ENCODE measurements around the gene IMPDH1. TPM values are rescaled to one million over a fixed set of nuclear protein-coding genes. Genes with fewer than 3 reads are reported as not detected.
A peak's percentile ranks its signal among the peaks of the same experiment; 100 is the strongest.

The IMPDH1 gene
- total and polyA plus RNA-seq, 2 donors from 2014 or later: 20.9 to 40.3 TPM

DNA sequence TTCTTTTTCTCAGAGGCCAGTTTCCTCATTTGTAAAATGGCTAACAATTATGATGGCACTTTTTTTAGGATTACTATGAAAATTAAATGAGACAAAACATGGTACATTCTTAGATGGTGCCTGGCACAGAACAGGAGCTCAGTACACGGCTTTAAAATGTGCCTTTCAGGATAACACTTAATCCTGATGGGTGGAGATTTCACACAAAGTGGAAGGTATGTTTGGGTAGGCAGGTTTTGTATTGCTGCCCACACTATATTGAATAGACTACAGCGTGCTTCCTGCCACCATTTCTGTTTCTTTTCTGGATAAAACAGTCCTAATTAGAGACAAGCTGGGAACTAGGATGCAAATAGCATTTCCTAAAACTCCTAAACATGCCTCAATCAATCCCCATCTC is 22.0 kb upstream of the IMPDH1 start:
- Histone ChIP-seq H3K4me3 (ENCODE audit: low read length in 3 of 3) (no peak overlapping the region), H3K27ac (ENCODE audit: low read depth in 2 of 2, low read length in 2 of 2) (no peak overlapping the region), H3K36me3 (ENCODE audit: control insufficient read depth in 2 of 3, insufficient read depth in 3 of 3, low read length in 3 of 3) (no peaks in the 10 kb centered on the region), H3K9me3 (ENCODE audit: control insufficient read depth in 2 of 3, insufficient read depth in 1 of 3, low read length in 3 of 3) (no peaks in the 10 kb centered on the region), H3K9ac (ENCODE audit: low read length in 3 of 3) (no peak overlapping the region), H3K27me3 (ENCODE audit: control insufficient read depth, insufficient read depth, low read length) (no peaks in the 10 kb centered on the region), H3K4me1 (ENCODE audit: control insufficient read depth in 2 of 3, insufficient read depth in 2 of 3, low read depth in 1 of 3, low read length in 3 of 3) (no peaks in the 10 kb centered on the region)
- no peak for DNase-seq
- FAIRE-seq: no peak
- TF ChIP-seq, protein P1, sequence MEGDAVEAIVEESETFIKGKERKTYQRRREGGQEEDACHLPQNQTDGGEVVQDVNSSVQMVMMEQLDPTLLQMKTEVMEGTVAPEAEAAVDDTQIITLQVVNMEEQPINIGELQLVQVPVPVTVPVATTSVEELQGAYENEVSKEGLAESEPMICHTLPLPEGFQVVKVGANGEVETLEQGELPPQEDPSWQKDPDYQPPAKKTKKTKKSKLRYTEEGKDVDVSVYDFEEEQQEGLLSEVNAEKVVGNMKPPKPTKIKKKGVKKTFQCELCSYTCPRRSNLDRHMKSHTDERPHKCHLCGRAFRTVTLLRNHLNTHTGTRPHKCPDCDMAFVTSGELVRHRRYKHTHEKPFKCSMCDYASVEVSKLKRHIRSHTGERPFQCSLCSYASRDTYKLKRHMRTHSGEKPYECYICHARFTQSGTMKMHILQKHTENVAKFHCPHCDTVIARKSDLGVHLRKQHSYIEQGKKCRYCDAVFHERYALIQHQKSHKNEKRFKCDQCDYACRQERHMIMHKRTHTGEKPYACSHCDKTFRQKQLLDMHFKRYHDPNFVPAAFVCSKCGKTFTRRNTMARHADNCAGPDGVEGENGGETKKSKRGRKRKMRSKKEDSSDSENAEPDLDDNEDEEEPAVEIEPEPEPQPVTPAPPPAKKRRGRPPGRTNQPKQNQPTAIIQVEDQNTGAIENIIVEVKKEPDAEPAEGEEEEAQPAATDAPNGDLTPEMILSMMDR (IDR thresholded peaks at IDR 0.05; ENCODE audit: borderline replicate concordance, extremely low read depth, insufficient read depth): no peak
- intact Hi-C loops (cut with DNase I): no loop called here

DNA sequence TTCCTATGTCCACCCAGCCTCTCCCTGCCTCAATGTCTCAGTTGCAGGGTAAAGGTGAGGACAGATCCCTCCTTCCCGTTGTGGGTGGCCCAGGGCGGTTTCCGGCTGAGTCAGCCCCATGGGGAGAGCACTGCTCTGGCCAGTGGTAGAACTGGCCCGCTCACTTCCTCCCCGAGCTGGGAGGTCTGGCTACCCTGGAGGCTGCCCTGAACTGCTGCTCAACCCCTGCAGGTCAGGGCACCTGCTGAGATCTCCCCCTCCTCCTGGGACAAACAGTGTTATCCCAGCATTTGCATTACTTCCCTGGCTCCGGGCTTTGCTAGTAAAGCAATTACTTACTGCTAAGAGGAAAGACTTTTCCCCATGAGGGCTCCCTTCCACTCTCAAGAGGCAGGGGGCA is 21.4 kb upstream of the IMPDH1 start:
- no peak for FAIRE-seq
- DNase-seq: no peak
- Histone ChIP-seq H3K27ac (ENCODE audit: low read depth in 2 of 2, low read length in 2 of 2) (no peak overlapping the region), H3K27me3 (ENCODE audit: control insufficient read depth, insufficient read depth, low read length) (no peaks in the 10 kb centered on the region), H3K36me3 (ENCODE audit: control insufficient read depth in 2 of 3, insufficient read depth in 3 of 3, low read length in 3 of 3) (no peaks in the 10 kb centered on the region), H3K4me1 (ENCODE audit: control insufficient read depth in 2 of 3, insufficient read depth in 2 of 3, low read depth in 1 of 3, low read length in 3 of 3) (no peaks in the 10 kb centered on the region), H3K9me3 (ENCODE audit: control insufficient read depth in 2 of 3, insufficient read depth in 1 of 3, low read length in 3 of 3) (no peaks in the 10 kb centered on the region), H3K4me3 (ENCODE audit: low read length in 3 of 3) (no peak overlapping the region), H3K9ac (ENCODE audit: low read length in 3 of 3) (no peak overlapping the region)
- TF ChIP-seq, protein P1 (IDR thresholded peaks at IDR 0.05; ENCODE audit: borderline replicate concordance, extremely low read depth, insufficient read depth): no peak
- intact Hi-C loops (cut with DNase I): no loop called here

DNA sequence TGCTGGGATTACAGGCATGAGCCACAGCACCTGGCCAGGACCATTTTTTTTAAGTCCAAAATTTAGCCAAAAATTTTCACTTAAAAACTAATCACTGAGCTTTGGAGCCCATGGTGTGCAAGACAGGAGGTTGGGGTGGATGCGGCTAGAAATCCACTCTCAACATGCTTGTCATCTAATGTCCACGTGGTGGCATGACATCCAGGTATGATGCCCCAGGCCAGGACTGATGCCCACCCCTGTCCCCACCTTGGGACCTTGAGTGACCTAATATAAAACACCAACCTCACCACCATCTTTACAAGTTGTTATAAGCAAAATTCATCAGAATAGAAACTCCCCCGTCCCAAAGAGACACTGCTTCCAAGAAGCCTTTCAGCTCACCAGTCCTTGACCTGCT is 20.4 kb upstream of the IMPDH1 start:
- Histone ChIP-seq H3K9ac (ENCODE audit: low read length in 3 of 3) (no peak overlapping the region), H3K27ac (ENCODE audit: low read depth in 2 of 2, low read length in 2 of 2) (no peak overlapping the region), H3K27me3 (ENCODE audit: control insufficient read depth, insufficient read depth, low read length) (no peaks in the 10 kb centered on the region), H3K4me1 (ENCODE audit: control insufficient read depth in 2 of 3, insufficient read depth in 2 of 3, low read depth in 1 of 3, low read length in 3 of 3) (no peaks in the 10 kb centered on the region), H3K36me3 (ENCODE audit: control insufficient read depth in 2 of 3, insufficient read depth in 3 of 3, low read length in 3 of 3) (no peaks in the 10 kb centered on the region), H3K4me3 (ENCODE audit: low read length in 3 of 3) (no peak overlapping the region), H3K9me3 (ENCODE audit: control insufficient read depth in 2 of 3, insufficient read depth in 1 of 3, low read length in 3 of 3) (no peaks in the 10 kb centered on the region)
- FAIRE-seq (no peak), DNase-seq (no peak)
- intact Hi-C loops (cut with DNase I): no loop called here
- TF ChIP-seq, protein P1 (IDR thresholded peaks at IDR 0.05; ENCODE audit: borderline replicate concordance, extremely low read depth, insufficient read depth): no peak

GRCh38 chr7:128427289-128427891 is 17.6 kb upstream of the IMPDH1 start:
- intact Hi-C loops (cut with DNase I): no loop called here

More at GRCh38 chr7:128427289-128427891, 17.6 kb upstream of the IMPDH1 start:
- DNase-seq: peak in 2 of 5 donors; percentile 77 to 86
- TF ChIP-seq, protein P1 (IDR thresholded peaks at IDR 0.05; ENCODE audit: borderline replicate concordance, extremely low read depth, insufficient read depth): peak; percentile 74
- H3K4me1 ChIP-seq (ENCODE audit: control insufficient read depth in 2 of 3, insufficient read depth in 2 of 3, low read depth in 1 of 3, low read length in 3 of 3): no peaks in the 10 kb centered on the region
- no peak overlapping the region for H3K27ac ChIP-seq (ENCODE audit: low read depth in 2 of 2, low read length in 2 of 2)
- no peak for FAIRE-seq
- H3K27me3 ChIP-seq (ENCODE audit: control insufficient read depth, insufficient read depth, low read length): no peaks in the 10 kb centered on the region
- H3K4me3 ChIP-seq (ENCODE audit: low read length in 3 of 3): no peak overlapping the region
- H3K9me3 ChIP-seq (ENCODE audit: control insufficient read depth in 2 of 3, insufficient read depth in 1 of 3, low read length in 3 of 3): no peaks in the 10 kb centered on the region
- peak overlapping the region in 1 of 3 donors; percentile 19 for H3K9ac ChIP-seq (ENCODE audit: low read length in 3 of 3)
- H3K36me3 ChIP-seq (ENCODE audit: control insufficient read depth in 2 of 3, insufficient read depth in 3 of 3, low read length in 3 of 3): no peaks in the 10 kb centered on the region
